ENCODE measurements around the gene HABP4.

Gene HABP4, protein sequence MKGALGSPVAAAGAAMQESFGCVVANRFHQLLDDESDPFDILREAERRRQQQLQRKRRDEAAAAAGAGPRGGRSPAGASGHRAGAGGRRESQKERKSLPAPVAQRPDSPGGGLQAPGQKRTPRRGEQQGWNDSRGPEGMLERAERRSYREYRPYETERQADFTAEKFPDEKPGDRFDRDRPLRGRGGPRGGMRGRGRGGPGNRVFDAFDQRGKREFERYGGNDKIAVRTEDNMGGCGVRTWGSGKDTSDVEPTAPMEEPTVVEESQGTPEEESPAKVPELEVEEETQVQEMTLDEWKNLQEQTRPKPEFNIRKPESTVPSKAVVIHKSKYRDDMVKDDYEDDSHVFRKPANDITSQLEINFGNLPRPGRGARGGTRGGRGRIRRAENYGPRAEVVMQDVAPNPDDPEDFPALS

GRCh38 chr9:96449845-96450612 lies at the start of gene HABP4:
Gene HABP4, plus strand, starts transcription at chr9:96450169. Its CDS starts 111 bp downstream, at chr9:96450280.
- peak; percentile 94 for DNase-seq (ENCODE audit: low spot score)

DNA sequence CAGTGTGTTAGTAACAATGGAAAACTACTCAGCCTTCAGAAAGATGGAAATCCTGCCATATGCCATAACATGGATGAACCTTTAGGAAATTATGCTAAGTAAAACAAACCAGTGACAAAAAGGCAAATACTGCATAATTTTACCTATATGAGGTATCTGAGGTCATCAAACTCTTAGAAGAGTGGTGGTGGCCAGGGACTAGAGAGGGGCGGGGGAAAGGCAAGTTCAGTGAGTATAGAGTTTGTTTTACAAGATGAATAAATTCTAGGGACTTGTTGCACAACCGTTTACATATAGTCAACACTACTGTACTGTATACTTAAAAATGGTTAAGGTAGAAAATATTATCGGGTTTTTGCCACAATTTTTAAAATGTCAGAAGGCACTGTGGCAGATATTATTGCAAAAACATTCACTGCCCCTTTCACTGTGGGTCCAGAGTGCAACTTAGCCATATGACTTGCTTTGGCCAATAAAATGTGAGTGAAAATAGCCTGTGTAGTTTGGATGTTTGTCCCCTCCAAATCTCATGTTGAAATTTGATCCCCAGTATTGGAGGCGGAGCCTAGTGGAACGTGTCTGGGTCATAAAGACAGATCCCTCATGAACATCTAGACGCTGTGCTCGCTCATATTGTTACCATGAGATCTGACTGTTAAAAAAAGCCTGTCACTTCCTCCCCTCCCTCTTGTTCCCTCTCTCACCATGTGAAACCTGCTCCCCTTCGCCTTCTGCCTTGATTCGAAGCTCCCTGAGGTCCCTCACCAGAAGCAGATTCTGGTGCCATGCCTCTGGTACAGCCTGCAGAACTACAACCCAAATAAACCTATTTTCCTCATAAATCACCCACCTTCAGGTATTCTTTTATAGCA lies 41.3 kb upstream of the HABP4 start:
- DNase-seq (ENCODE audit: low spot score) = no peak

- DNase-seq (ENCODE audit: low spot score) = no peak
Measured at GRCh38 chr9:96411129-96411838, 38.7 kb upstream of the HABP4 start.

DNA sequence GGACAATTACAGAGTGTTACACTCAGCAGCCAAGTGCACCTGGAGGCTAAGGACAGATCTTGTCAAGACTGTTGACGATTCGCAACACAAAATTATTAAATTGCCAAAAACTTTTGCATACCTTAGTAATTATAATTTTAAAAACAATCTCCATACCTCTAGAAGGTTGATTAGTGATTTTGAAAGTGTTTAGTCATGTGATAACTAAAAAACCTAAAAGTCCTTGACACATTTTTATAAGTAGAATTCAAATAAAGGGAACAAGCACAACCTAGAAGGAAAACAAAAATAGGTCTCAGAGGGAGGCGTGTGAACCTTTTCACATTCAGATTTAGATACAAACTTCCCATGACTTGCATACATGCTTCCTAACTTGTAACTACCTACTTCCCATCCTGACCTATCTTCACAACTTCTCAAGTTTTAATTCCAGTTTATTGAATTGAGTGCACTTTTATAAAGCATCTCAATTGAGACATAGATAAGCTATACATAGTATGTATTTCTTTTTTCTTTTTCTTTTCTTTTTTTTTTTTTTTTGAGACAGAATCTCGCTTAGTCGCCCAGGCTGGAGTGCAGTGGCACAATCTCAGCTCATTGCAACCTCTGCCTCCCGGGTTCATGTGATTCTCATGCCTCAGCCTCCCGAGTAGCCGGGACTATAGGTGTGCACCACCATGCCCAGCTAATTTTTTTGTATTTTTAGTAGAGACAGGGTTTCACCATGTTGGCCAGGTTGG lies 37.6 kb upstream of the HABP4 start:
- DNase-seq (ENCODE audit: low spot score) = no peak

GRCh38 chr9:96413302-96414221 lies 36.4 kb upstream of the HABP4 start:
- DNase-seq (ENCODE audit: low spot score) = peak; percentile 35

DNA sequence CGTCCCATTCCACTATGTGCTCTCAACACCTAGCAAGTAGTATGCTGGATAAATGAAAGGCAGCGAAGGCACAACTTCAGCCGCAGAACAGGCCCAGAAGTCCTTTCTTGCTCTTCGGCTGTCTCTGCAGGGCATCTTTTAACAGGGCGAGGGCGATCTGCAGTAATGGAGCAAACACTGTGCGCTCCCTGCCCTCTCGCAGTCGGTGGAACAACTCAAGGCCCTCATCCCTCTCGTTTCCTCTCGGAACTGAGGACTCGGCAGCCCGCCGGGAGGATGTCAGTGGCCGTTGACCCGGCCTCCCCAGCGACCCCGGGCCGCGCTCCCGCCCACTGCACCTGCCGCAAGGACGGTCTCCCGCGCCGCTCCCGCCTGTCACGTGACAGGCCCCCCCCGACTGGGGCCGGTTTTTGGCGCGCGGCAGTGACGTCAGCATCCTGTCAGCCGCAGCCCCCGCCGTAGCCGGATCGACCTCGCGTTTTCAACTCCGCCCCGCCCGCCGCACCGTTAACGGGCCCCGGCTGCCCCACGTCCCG lies 32.9 kb upstream of the HABP4 start:
- peak; percentile 89 for DNase-seq (ENCODE audit: low spot score)

- peak; percentile 22 for DNase-seq (ENCODE audit: low spot score)
Measured at GRCh38 chr9:96417661-96418082, 32.3 kb upstream of the HABP4 start.

DNA sequence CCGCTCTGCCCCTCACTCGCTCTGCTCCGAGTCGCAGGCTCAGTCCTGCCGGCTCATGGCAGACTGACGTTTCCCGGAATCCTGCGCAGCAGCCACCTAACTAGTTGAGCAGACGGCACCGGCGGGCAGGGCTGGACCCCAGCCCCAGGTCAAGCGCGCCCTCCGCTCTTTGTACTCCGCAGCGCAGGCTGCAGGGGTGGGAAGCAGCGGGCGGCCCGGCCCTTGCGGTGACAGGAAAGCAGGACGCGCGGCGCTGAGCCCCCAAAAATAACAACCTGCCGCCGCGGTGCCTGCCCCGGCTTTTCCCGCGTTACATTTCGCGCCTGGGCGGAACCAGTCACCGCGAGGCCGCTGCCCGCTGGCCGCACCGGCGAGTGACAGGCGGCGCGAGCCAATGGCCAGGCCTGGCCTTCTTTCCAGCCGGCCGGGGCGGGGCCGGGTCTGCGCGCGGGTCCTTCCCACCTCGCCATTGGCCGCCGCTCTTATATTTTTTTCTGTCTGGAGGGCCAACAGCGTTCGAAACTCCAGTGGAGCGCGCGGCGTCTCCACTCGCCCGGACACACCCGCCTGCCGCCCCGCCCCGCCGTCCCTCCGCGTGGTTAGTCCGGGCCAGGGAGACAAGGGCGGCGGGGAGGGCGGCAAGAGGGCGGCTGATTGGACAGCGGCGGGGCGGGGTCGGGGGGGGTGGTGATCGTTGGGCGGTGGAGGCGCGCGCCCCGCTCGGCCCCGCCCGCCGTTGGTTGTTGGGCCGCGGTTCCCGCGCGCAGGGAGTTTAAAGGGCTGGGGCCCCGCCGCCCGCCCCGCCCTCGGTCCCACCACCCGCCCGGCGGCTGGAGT lies 31.7 kb upstream of the HABP4 start, which contains the start of gene ZNF367:
TSS of gene ZNF367 (minus strand) at position 288 of the 837 bp plus-strand sequence. CDS start 338 bp downstream, outside the sequence.
- DNase-seq (ENCODE audit: low spot score) = peak; percentile 95

GRCh38 chr9:96418920-96419690 lies 30.9 kb upstream of the HABP4 start:
- peak; percentile 62 for DNase-seq (ENCODE audit: low spot score)

DNA sequence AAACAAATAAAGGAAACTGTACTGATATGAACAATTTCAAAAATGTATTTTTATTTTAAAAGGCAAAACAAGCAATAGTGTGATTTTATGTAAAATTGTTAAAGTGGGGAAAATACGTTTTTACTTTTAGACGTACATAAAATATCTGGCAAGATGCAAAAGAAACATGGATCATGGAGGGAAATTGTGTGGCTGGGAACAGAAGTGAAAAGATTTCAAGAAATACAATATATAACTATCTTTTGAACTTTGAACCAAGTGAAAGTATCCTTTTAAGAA lies 30.3 kb upstream of the HABP4 start:
- no peak for DNase-seq (ENCODE audit: low spot score)

DNA sequence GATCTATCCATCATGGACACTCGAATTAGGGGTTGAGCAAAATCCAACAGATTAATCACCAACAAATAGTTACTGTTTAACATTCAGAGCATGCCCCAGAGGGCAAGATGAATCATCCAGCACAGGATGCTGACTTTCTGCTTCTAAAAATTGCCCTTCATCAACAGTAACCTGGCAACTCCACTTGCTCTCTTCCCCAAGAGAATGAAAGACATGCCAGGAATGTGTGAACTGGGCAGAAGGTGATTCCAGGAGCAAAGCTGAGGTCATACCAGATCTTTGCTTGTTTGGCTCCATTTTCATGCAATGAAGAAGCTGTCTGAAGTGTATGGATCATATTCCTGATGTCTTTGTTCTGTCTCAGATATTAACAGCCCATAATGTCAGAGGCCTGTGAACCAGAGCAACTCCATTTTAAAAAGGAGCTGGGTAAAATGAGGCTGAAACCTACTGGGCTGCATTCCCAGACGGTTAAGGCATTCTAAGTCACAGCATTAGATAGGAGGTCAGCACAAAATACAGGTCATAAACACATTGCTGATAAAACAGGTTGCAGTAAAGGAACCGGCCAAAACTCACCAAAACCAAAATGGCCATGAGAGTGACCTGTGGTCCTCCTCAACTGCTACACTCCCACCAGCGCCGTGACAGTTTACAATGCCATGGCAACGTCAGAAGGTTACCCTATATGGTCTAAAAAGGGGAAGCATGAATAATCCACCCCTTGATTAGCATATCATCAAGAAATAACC lies 29.3 kb upstream of the HABP4 start:
- peak; percentile 59 for DNase-seq (ENCODE audit: low spot score)

- DNase-seq (ENCODE audit: low spot score) = no peak
Measured at GRCh38 chr9:96423322-96423984, 26.5 kb upstream of the HABP4 start.

DNA sequence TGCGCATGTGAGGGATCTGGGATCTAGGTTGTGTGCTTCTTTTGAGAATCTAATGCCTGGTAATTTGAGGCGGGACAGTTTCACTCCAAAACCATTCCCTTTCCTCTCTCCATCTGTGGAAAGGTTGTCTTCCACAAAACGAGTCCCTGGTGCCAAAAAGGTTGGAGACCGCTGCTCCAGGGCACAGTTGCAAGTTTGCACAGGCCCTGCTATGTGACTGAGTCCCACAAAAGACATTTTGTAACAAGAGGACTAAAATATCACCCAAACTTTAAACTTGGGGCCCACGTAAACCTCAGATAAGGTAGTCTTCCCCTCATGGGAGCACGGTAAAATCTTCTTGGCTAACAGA lies 26.0 kb upstream of the HABP4 start:
- no peak for DNase-seq (ENCODE audit: low spot score)

DNA sequence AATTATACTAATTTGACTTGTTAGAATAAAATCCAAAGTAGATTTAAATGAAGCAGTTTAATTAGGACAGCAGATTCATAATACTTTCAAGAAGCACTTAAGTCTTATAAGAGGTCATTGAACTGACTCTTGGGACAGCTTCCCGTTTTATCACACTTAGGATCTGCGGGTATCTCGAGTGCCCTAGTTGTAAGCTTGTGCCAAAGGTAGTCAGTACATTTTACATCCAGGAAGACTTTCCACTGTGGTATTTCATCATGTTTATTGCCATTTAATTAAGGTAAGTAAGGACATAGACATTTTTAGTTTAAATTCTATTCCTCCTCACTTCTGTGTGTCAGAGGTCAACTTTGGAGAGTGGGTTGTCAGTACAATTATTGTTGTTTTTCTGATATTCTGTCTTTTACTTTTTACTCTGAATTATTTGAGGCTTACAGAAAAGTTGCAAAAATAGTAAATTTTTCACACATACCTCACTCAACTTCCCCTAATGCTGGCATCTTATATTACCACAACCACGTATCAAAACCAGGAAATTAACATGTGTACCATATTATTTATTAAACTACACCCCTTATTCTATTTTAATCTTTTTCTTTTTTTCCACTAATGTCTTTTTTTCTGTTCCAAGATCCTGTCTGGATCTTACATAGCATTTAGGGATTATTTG lies 24.3 kb upstream of the HABP4 start:
- peak; percentile 16 for DNase-seq (ENCODE audit: low spot score)

DNA sequence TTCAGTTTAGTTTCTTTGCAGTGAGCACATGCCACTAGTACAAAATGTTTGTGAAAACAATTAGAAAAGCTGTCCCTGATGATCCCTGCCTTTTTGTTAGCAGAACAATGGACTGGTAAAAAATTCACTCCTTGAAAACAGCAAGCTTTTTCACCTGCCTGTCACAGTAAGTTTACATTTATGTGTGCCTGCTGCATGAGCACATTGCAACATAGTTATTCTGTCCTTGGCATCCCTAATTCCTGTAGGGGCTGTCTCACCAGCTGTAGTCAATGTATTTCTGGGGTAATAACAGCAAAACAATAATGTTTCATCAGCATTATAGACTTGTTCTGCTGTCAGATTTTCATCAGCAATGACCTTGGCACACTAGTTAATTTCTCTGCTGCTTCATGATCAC lies 20.2 kb upstream of the HABP4 start:
- DNase-seq (ENCODE audit: low spot score) = no peak

DNA sequence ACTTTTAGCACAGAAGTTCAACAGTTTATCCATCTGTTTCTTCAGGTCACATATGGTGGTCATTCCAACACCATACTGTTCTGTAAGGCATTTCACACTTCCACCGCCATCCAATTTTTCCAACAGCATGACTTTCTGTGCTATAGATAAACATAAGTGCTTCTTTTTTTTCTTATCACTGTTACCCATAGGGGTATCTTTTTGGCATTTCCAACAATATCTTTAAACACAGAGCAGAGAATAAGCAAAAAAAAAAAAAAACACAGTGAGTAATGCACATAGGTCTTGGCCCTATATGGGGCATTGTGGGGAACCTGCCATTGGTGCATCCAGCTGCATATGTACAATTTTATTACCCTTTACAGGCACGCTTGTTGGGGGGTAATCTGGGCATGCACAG lies 19.6 kb upstream of the HABP4 start:
- no peak for DNase-seq (ENCODE audit: low spot score)

Data from CD4-positive, alpha-beta T cell treated with Interleukin-15 for 4 hours (primary cell).